Kidney (tissue), 14 donors: Measurements from ENCODE around the gene SLFN5. TPM values are rescaled to one million over a fixed set of nuclear protein-coding genes. Genes with fewer than 3 reads are reported as not detected.

Source experiments
- DNase-seq, 5 donors: peaks; one replicate each; pipeline ENCODE4 v3.0.0-alpha.2; 2013 to 2020
- FAIRE-seq: peaks from 2 replicates; lab custom pipeline; 2012; peaks lifted over from hg19 to GRCh38; lab: Jason Lieb, UNC
- H3K27ac ChIP-seq, 2 donors: one replicate each; pipeline ENCODE4 v1.7.0; 2013; ENCODE audit warnings: low read depth in 2 of 2, low read length in 2 of 2, inconsistent platforms in 1 of 2
- H3K27me3 ChIP-seq: one replicate; pipeline ENCODE4 v1.7.1; 2013; ENCODE audit warnings: low read length, inconsistent platforms; ENCODE audit not compliant: control insufficient read depth, insufficient read depth
- H3K36me3 ChIP-seq, 3 donors: one replicate each; pipeline versions ENCODE4 v1.7.0 to v1.7.1; 2013; ENCODE audit warnings: low read length in 3 of 3, control low read depth in 1 of 3, inconsistent platforms in 1 of 3; ENCODE audit not compliant: insufficient read depth in 3 of 3, control insufficient read depth in 2 of 3
- H3K4me1 ChIP-seq, 3 donors: one replicate each; pipeline versions ENCODE4 v1.7.0 to v1.7.1; 2013; ENCODE audit warnings: low read length in 3 of 3, inconsistent platforms in 1 of 3, low read depth in 1 of 3; ENCODE audit not compliant: control insufficient read depth in 2 of 3, insufficient read depth in 2 of 3
- H3K4me3 ChIP-seq, 3 donors: one replicate each; pipeline versions ENCODE4 v1.7.0 to v1.8.1; 2013; ENCODE audit warnings: low read length in 3 of 3, control low read depth in 1 of 3, inconsistent platforms in 1 of 3
- H3K9ac ChIP-seq, 3 donors: one replicate each; pipeline versions ENCODE4 v1.7.0 to v1.7.1; 2013; ENCODE audit warnings: low read length in 3 of 3, control low read depth in 1 of 3, inconsistent platforms in 1 of 3
- H3K9me3 ChIP-seq, 3 donors: one replicate each; pipeline versions ENCODE4 v1.7.0 to v1.7.1; 2013; ENCODE audit warnings: low read length in 3 of 3, control low read depth in 1 of 3, inconsistent platforms in 1 of 3; ENCODE audit not compliant: control insufficient read depth in 2 of 3, insufficient read depth in 1 of 3
- CTCF ChIP-seq: IDR thresholded peaks from 3 replicates; pipeline ENCODE4 v1.5.1; 2012; ENCODE audit warnings: mild to moderate bottlenecking, moderate library complexity, borderline replicate concordance; ENCODE audit not compliant: insufficient read depth; ENCODE audit errors: extremely low read depth
- intact Hi-C: fragments of 100-400 bp; cut with DNase I; formaldehyde crosslinking; loops from one replicate; pipeline ENCODE4 v1.11.1; 2022
- polyA plus RNA-seq: library from polyadenylated mRNA; stranded (reverse); fragments of 350-450 nt; fragmentation: Illumina TruSeq; extraction: RNeasy Lipid Tissue Mini Kit (QIAGEN cat#74804); gene quantifications from one replicate; pipeline ENCODE4 v1.2.3, GENCODE V29; 2014; ENCODE audit warnings: low read depth, low replicate concordance; ENCODE audit not compliant: insufficient read depth
- total RNA-seq: library from RNA; stranded (reverse); fragmentation: NEBNext Ultra II Directional; extraction: Animal tissue kit (Norgen Biotek cat#: 25700); gene quantifications from one replicate; pipeline ENCODE4 v1.2.1, GENCODE V29; 2021
- donor health status: control.
- donor health status: control.
- donor health status: control.
- donor health status: control.
- donor health status: control.
- donor health status: DM: yes; HTN: yes; CAD: no.
- donor health status: Normal renal cell carcinoma (clear cell type).

The SLFN5 gene
- total and polyA plus RNA-seq, 2 donors from 2014 or later: 2.0 to 64.8 TPM

DNA sequence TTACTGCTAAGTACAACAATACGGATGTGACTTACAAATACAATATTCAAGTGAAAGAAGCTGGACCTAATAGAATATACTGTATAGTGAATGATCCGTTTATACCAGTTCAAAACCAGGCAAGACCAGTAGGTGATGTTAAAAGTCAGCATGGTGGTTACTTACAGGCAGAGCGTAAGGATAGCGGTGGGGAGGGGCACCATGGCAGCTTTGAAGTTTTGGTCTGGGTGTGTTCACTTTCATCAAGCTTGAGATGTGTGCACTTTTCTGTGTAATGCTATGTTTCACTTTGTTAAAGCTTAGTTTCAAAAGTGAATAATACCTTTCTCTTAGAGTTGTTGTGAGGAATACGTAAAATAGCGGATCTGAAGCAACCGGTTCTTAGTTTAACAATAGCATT lies 32.1 kb upstream of the SLFN5 start:
- no peaks in the 10 kb centered on the region for H3K36me3 ChIP-seq
- no peak for TF ChIP-seq CTCF
- no peak for DNase-seq
- no peak overlapping the region for H3K27ac ChIP-seq
- intact Hi-C loops: no loop called here
- peaks cover 0 to 2% (median 0%) of the 10 kb centered on the region in 3 donors for H3K4me1 ChIP-seq
- H3K9me3 ChIP-seq: no peaks in the 10 kb centered on the region
- no peak overlapping the region for H3K4me3 ChIP-seq
- no peak overlapping the region for H3K9ac ChIP-seq
- H3K27me3 ChIP-seq: no peaks in the 10 kb centered on the region
- no peak for FAIRE-seq

DNA sequence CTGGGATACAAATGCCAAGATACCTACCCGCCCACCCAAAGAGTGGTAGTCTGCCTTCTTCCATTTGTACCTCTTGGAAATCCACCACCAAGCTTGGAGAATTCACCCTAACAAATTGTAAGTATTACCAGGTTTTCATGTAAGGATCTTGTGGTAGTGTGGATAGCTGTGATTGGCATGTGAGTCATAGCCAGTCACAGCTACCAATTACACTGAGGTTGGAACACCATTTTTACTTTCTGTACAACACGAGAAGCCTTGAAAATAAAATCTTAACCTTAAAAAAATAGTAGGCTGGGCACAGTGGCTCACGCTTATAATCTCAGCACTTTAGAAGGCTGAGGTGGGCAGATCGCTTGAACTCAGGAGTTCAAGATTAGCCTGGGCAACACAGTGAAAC lies 30.2 kb upstream of the SLFN5 start:
- DNase-seq: no peak
- Histone ChIP-seq H3K9ac (no peak overlapping the region), H3K4me1 (peaks cover 0 to 2% (median 0%) of the 10 kb centered on the region in 3 donors), H3K4me3 (no peak overlapping the region), H3K36me3 (no peaks in the 10 kb centered on the region), H3K27ac (no peak overlapping the region), H3K27me3 (no peaks in the 10 kb centered on the region), H3K9me3 (no peaks in the 10 kb centered on the region)
- intact Hi-C loops: no loop called here
- FAIRE-seq: no peak
- TF ChIP-seq CTCF: no peak

DNA sequence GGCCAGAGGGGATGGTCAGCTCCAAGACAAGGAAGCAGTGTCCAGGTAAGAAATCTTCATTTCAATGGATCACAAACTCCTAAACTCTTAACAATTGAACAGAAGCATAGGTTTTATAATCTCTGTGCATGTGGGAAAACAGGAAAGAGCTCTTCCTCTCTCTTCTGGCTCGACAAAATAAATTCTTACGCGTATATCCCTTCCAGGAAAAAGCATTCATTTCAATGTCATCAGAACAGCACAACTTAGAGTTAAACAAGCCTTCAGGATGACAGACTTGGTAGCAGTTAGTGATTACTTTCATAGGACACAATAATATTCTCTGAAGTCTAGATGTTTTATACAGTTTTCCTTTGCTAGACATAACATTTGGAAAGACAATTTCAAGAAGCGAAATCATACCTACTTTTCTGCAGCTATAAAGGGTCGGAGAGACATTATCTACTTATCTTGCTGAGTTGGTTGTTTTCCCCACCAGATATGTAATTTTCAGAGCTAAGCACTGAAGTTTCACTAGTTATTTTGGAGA lies 29.4 kb upstream of the SLFN5 start:
- no peak overlapping the region for H3K27ac ChIP-seq
- no peaks in the 10 kb centered on the region for H3K27me3 ChIP-seq
- intact Hi-C loops: no loop called here
- peaks cover 0 to 2% (median 0%) of the 10 kb centered on the region in 3 donors for H3K4me1 ChIP-seq
- TF ChIP-seq CTCF: no peak
- FAIRE-seq (no peak), DNase-seq (peak in 1 of 5 donors; percentile 2)
- no peaks in the 10 kb centered on the region for H3K9me3 ChIP-seq
- H3K4me3 ChIP-seq: no peak overlapping the region
- H3K9ac ChIP-seq: no peak overlapping the region
- H3K36me3 ChIP-seq: no peaks in the 10 kb centered on the region

DNA sequence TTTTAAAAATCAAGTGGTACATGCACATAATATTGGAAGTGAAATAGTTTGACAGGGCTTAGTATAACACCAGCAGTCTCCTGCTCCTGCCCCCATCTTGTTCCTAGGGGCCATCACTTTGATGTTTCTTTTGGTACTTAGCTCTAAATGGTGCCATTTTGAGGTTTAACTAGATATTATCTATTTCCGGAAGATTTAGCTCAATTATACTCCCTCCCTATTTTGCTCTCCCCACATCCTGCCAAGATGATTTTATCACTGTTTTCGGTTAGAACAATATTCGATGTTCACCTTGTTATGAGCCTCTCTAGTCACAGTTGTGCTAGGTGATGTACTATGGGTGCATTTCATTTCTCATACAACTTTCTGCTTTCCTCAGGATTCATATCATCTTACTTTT lies 28.7 kb upstream of the SLFN5 start:
- intact Hi-C loops: no loop called here
- H3K4me3 ChIP-seq: no peak overlapping the region
- H3K9me3 ChIP-seq: no peaks in the 10 kb centered on the region
- no peaks in the 10 kb centered on the region for H3K36me3 ChIP-seq
- H3K27me3 ChIP-seq: no peaks in the 10 kb centered on the region
- H3K4me1 ChIP-seq: peaks cover 0 to 2% (median 0%) of the 10 kb centered on the region in 3 donors
- no peak overlapping the region for H3K27ac ChIP-seq
- DNase-seq (no peak), FAIRE-seq (no peak)
- H3K9ac ChIP-seq: no peak overlapping the region
- TF ChIP-seq CTCF: no peak
